Thoracic aorta (tissue), 2 donors: ENCODE measurements around the gene HPS5. TPM values are rescaled to one million over a fixed set of nuclear protein-coding genes. Genes with fewer than 3 reads are reported as not detected.

ENCODE experiments used
- ATAC-seq: fragments of 150-250 bp; one replicate; pipeline ENCODE4 v1.8.0; 2017; ENCODE audit warnings: low read depth; ENCODE audit not compliant: insufficient number of reproducible peaks, low FRiP score
- DNase-seq: peaks from one replicate; pipeline ENCODE4 v3.0.0-alpha.2; 2020; ENCODE audit warnings: low spot score
- H3K27ac ChIP-seq, 2 donors: fragments of 200-600 bp; sonication (generic); 1 replicate in 1 of 2; 2 replicates in 1 of 2; pipeline ENCODE4 v1.5.1; 2016; ENCODE audit warnings: mild to moderate bottlenecking in 2 of 2, moderate library complexity in 2 of 2
- H3K27me3 ChIP-seq: fragments of 200-600 bp; sonication (generic); replicated peaks from 2 replicates; pipeline ENCODE4 v1.6.0; 2016; ENCODE audit warnings: mild to moderate bottlenecking; ENCODE audit not compliant: insufficient read depth
- H3K36me3 ChIP-seq: fragments of 200-600 bp; sonication (generic); one replicate; pipeline ENCODE4 v1.5.1; 2016
- H3K4me1 ChIP-seq, 2 donors: fragments of 200-600 bp; sonication (generic); 1 replicate in 1 of 2; 2 replicates in 1 of 2; pipeline versions ENCODE4 v1.5.1 to v1.6.0; 2016; ENCODE audit warnings: low read depth in 2 of 2, mild to moderate bottlenecking in 1 of 2; ENCODE audit not compliant: control insufficient read depth in 1 of 2
- H3K4me3 ChIP-seq: fragments of 200-600 bp; sonication (generic); 2 replicates; pipeline ENCODE4 v1.5.1; 2016; ENCODE audit warnings: mild to moderate bottlenecking
- H3K9me3 ChIP-seq: fragments of 200-600 bp; sonication (generic); 2 replicates; pipeline ENCODE4 v1.5.1; 2016
- total RNA-seq, 2 donors: library from RNA; depleted of rRNA; stranded (reverse); fragments of >200 nt; gene quantifications; one replicate each; pipeline versions ENCODE4 v1.1.0 to v1.2.3, GENCODE V29; 2016
- TF ChIP-seq, protein P1 (sequence below): fragments of 200-600 bp; sonication (generic); IDR thresholded peaks from one replicate; pipeline ENCODE4 v1.5.1; 2019; ENCODE audit warnings: antibody characterized with exemption

The HPS5 gene
- 100 to 1,000 TPM in 1 of 2 donors, 10 to 100 TPM in 1; 42.9 to 139 TPM for total RNA-seq

DNA sequence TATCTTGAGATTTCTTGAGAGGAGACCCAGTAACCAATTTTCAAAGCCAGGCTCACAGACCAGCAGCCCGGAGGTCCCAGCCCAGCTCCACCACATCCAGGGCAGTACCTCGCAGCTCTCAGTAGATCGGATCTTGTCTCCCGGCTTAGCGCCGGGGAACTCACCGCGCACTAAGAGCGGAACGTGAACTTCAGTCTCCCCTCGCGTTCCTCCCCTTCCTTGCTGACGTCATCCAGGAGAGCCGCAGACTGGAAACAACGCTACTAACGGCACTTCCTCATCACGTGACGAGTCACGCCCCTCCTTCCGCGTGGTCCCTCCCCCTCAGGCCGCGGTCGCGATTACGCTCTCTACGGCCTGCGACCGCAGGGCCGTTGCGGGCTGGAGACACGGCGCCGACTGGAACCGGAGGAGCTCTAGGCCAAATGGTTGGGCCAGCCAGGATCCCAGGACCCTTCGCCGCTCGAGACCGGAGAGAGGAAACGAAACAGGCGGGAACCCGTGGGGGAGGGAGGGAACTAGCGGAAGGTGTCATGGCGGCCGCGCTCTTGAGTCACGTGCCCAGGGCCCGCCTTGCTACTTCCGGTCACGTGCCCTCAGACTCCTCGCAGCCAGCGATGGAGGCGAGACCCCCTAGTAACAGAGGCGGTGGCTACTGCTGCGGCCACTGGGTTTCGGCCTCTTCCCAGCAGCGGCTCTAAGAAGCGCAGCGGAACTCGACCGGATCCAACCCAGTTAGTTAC lies at the start of gene HPS5, which contains the start of gene GTF2H1:
TSS of gene HPS5 (minus strand) at position 172 of the 743 bp plus-strand sequence. CDS start 4,282 bp downstream, outside the sequence.
TSS of gene GTF2H1 (plus strand) at position 599 of the 743 bp plus-strand sequence. CDS start 10,508 bp downstream, outside the sequence.
- Histone ChIP-seq H3K27me3 (no peaks in the 10 kb centered on the region), H3K36me3 (no peaks in the 10 kb centered on the region), H3K4me3 (peak within 1 kb of the TSS; percentile 94), H3K9me3 (no peaks in the 10 kb centered on the region), H3K27ac (peak within 1 kb of the TSS; percentile 93 to 98), H3K4me1 (peaks cover 31 to 57% of the 10 kb centered on the region in 2 donors)
- TF ChIP-seq, protein P1, sequence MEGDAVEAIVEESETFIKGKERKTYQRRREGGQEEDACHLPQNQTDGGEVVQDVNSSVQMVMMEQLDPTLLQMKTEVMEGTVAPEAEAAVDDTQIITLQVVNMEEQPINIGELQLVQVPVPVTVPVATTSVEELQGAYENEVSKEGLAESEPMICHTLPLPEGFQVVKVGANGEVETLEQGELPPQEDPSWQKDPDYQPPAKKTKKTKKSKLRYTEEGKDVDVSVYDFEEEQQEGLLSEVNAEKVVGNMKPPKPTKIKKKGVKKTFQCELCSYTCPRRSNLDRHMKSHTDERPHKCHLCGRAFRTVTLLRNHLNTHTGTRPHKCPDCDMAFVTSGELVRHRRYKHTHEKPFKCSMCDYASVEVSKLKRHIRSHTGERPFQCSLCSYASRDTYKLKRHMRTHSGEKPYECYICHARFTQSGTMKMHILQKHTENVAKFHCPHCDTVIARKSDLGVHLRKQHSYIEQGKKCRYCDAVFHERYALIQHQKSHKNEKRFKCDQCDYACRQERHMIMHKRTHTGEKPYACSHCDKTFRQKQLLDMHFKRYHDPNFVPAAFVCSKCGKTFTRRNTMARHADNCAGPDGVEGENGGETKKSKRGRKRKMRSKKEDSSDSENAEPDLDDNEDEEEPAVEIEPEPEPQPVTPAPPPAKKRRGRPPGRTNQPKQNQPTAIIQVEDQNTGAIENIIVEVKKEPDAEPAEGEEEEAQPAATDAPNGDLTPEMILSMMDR, result no peak
- peak; percentile 99 for ATAC-seq
- peak; percentile 93 for DNase-seq

DNA sequence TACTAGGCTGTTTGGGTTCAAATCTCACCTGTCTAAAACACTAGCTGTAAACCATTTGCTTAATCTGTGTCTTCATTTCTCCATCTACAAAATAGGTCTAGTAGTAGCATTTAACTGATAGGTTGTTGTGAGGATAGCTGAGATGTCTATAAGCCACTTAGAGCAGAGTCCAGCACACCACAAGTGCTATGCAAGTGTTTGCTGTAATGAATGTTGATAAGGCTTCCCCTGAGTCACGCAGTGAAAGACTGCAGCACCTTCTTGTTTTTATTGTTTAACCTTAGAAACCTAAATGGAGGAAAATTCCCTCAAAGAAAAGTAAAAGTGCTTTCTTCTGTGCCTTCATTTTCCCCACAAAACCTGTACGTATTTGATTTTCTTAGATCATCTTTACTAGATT lies 49.3 kb upstream of the HPS5 start:
- peaks cover 7% of the 10 kb centered on the region for H3K36me3 ChIP-seq
- no peaks in the 10 kb centered on the region for H3K27me3 ChIP-seq
- H3K4me3 ChIP-seq, result no peak overlapping the region
- H3K9me3 ChIP-seq, result no peaks in the 10 kb centered on the region
- ATAC-seq, result no peak
- DNase-seq, result no peak
- no peak overlapping the region for H3K27ac ChIP-seq
- TF ChIP-seq, protein P1, result no peak
- no peaks in the 10 kb centered on the region for H3K4me1 ChIP-seq

- Histone ChIP-seq H3K4me3 (no peak overlapping the region), H3K36me3 (peaks cover 15% of the 10 kb centered on the region), H3K9me3 (no peaks in the 10 kb centered on the region), H3K4me1 (no peaks in the 10 kb centered on the region), H3K27me3 (no peaks in the 10 kb centered on the region), H3K27ac (peak overlapping the region in 1 of 2 donors; percentile 34)
- TF ChIP-seq, protein P1, result no peak
- ATAC-seq, result no peak
- DNase-seq, result no peak
Measured at GRCh38 chr11:18369398-18369797, 47.5 kb upstream of the HPS5 start.

GRCh38 chr11:18368221-18368620 lies 46.3 kb upstream of the HPS5 start:
- Histone ChIP-seq H3K4me3 (no peak overlapping the region), H3K4me1 (no peaks in the 10 kb centered on the region), H3K27me3 (no peaks in the 10 kb centered on the region), H3K36me3 (peaks cover 24% of the 10 kb centered on the region), H3K9me3 (no peaks in the 10 kb centered on the region), H3K27ac (no peak overlapping the region)
- no peak for ATAC-seq
- no peak for DNase-seq
- TF ChIP-seq, protein P1, result no peak

DNA sequence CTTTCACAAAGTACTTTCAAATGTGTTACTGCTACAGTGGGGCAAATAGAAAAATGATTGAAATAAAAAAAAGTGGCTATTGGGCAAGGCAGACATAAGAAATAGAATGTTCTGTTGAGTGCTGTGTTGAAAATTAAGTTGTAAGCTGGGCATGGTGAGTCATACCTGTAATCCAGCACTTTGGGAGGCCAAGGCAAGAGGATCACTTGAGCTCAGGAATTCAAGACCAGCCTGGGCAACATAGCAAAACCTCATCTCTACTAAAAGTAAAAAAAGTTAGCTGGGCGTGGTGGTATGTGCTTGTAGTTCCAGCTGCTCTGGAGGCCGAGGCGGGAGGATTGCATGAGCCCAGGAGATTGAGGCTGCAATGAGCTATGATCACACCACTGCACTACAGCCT lies 45.5 kb upstream of the HPS5 start:
- no peaks in the 10 kb centered on the region for H3K4me1 ChIP-seq
- TF ChIP-seq, protein P1, result no peak
- no peaks in the 10 kb centered on the region for H3K27me3 ChIP-seq
- DNase-seq (no peak), ATAC-seq (no peak)
- no peak overlapping the region for H3K27ac ChIP-seq
- peaks cover 26% of the 10 kb centered on the region for H3K36me3 ChIP-seq
- H3K9me3 ChIP-seq, result no peaks in the 10 kb centered on the region
- H3K4me3 ChIP-seq, result no peak overlapping the region
